ENCODE results near the gene PCDH1.

PCDH1 gene

GRCh38 chr5:141882594-141883183, 4.5 kb upstream of the PCDH1 start:
- ATAC-seq: no peak

GRCh38 chr5:141881886-141882285, 3.7 kb upstream of the PCDH1 start:
- ATAC-seq: no peak
- TF ChIP-seq ZFP30 (CRISPR knock-in tag; IDR thresholded peaks at IDR 0.05): no peak
- no peak for TF ChIP-seq CREB5 (CRISPR knock-in tag; IDR thresholded peaks at IDR 0.05; ENCODE audit: low read depth)
- no peak for TF ChIP-seq ZNF70 (CRISPR knock-in tag; IDR thresholded peaks at IDR 0.05)
- no peak for TF ChIP-seq PPARA (CRISPR knock-in tag; IDR thresholded peaks at IDR 0.05; ENCODE audit: borderline replicate concordance)
- no peak for TF ChIP-seq POU6F1 (CRISPR knock-in tag; IDR thresholded peaks at IDR 0.05; ENCODE audit: borderline replicate concordance, low read depth)

More at GRCh38 chr5:141882594-141883183, 4.5 kb upstream of the PCDH1 start:
- TF ChIP-seq CSDC2 (CRISPR knock-in tag; IDR thresholded peaks at IDR 0.05) (no peak), ISL1 (CRISPR knock-in tag; IDR thresholded peaks at IDR 0.05) (no peak), ARNTL (CRISPR knock-in tag; IDR thresholded peaks at IDR 0.05; ENCODE audit: borderline replicate concordance, low read depth) (no peak), ZFP30 (CRISPR knock-in tag; IDR thresholded peaks at IDR 0.05) (no peak), SNAI2 (CRISPR knock-in tag; IDR thresholded peaks at IDR 0.05) (no peak), POU6F1 (CRISPR knock-in tag; IDR thresholded peaks at IDR 0.05; ENCODE audit: borderline replicate concordance, low read depth) (no peak), PATZ1 (CRISPR knock-in tag; IDR thresholded peaks at IDR 0.05; ENCODE audit: borderline replicate concordance) (no peak), ZC3H10 (CRISPR knock-in tag; IDR thresholded peaks at IDR 0.05) (no peak), ZNF70 (CRISPR knock-in tag; IDR thresholded peaks at IDR 0.05) (no peak), CSRNP3 (CRISPR knock-in tag; IDR thresholded peaks at IDR 0.05) (no peak), TCF4 (CRISPR knock-in tag; IDR thresholded peaks at IDR 0.05; ENCODE audit: borderline replicate concordance) (no peak), OSR1 (CRISPR knock-in tag; IDR thresholded peaks at IDR 0.05) (no peak), CREB5 (CRISPR knock-in tag; IDR thresholded peaks at IDR 0.05; ENCODE audit: low read depth) (no peak), BACH2 (CRISPR knock-in tag; IDR thresholded peaks at IDR 0.05; ENCODE audit: borderline replicate concordance) (no peak), ZNF8 (CRISPR knock-in tag; IDR thresholded peaks at IDR 0.05) (no peak), ESRRG (CRISPR knock-in tag; IDR thresholded peaks at IDR 0.05) (no peak), PPARA (CRISPR knock-in tag; IDR thresholded peaks at IDR 0.05; ENCODE audit: borderline replicate concordance) (no peak), ZFP3 (CRISPR knock-in tag; IDR thresholded peaks at IDR 0.05) (no peak)

GRCh38 chr5:141880961-141881801, 3.0 kb upstream of the PCDH1 start:
- no peak for TF ChIP-seq SNAI2 (CRISPR knock-in tag; IDR thresholded peaks at IDR 0.05)
- TF ChIP-seq CSDC2 (CRISPR knock-in tag; IDR thresholded peaks at IDR 0.05): no peak
- TF ChIP-seq BACH2 (CRISPR knock-in tag; IDR thresholded peaks at IDR 0.05; ENCODE audit: borderline replicate concordance): no peak
- no peak for TF ChIP-seq ZFP30 (CRISPR knock-in tag; IDR thresholded peaks at IDR 0.05)
- no peak for TF ChIP-seq GLIS3 (CRISPR knock-in tag; IDR thresholded peaks at IDR 0.05)
- TF ChIP-seq POU6F1 (CRISPR knock-in tag; IDR thresholded peaks at IDR 0.05; ENCODE audit: borderline replicate concordance, low read depth): no peak
- no peak for TF ChIP-seq RARB (CRISPR knock-in tag; IDR thresholded peaks at IDR 0.05)
- TF ChIP-seq ARNTL (CRISPR knock-in tag; IDR thresholded peaks at IDR 0.05; ENCODE audit: borderline replicate concordance, low read depth): no peak
- no peak for TF ChIP-seq ISL1 (CRISPR knock-in tag; IDR thresholded peaks at IDR 0.05)
- TF ChIP-seq ZNF70 (CRISPR knock-in tag; IDR thresholded peaks at IDR 0.05): no peak
- no peak for TF ChIP-seq ZFP3 (CRISPR knock-in tag; IDR thresholded peaks at IDR 0.05)
- TF ChIP-seq TSHZ2 (CRISPR knock-in tag; IDR thresholded peaks at IDR 0.05): no peak
- no peak for ATAC-seq

All from SK-N-SH treated with all-trans-retinoic acid at 6 μM for 48 hours (cell line).